ENCODE data around the gene LENG1.

LENG1 gene

DNA sequence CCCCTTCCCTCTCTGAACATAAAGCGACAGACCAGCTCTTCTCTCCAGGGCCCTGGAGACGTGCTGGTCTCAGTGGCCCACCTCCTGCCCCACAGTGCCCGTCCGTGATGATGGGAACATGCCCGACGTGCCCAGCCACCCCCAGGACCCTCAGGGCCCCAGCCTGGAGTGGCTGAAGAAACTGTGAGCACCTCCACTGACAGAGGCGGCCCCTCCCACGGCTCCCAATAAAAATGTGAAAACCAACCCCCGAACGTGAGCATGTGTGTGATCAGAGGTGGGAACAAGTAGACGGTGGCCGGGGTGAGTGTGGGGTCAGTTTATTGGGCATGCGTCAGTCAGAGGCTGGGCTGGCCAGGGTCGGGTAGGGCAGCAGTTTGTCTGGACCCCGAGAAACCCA, 52.8 kb downstream of the LENG1 start:
- DNase-seq, result no peak

GRCh38 chr19:54105796-54106195, 53.7 kb downstream of the LENG1 start:
- DNase-seq, result no peak
